Tibial nerve (tissue), 3 donors: ENCODE results near the gene CDCA3.

Experiments
- POLR2A ChIP-seq, 2 donors: fragments of 450-650 bp; IDR thresholded peaks; one replicate each; pipeline ENCODE4 v1.6.1; 2017; ENCODE audit warnings: antibody characterized with exemption in 2 of 2, mild to moderate bottlenecking in 2 of 2, moderate library complexity in 2 of 2
- TF ChIP-seq, protein P1 (sequence below), 5 experiments: fragments of 200-600 bp in 3 of 5; fragments of 450-650 bp in 2 of 5; sonication (generic) in 3 of 5; IDR thresholded peaks; one replicate each; pipeline ENCODE4 v1.5.1; 2016 to 2019; ENCODE audit warnings: antibody characterized with exemption in 5 of 5, mild to moderate bottlenecking in 3 of 5, moderate library complexity in 2 of 5

- TF ChIP-seq, protein P1, sequence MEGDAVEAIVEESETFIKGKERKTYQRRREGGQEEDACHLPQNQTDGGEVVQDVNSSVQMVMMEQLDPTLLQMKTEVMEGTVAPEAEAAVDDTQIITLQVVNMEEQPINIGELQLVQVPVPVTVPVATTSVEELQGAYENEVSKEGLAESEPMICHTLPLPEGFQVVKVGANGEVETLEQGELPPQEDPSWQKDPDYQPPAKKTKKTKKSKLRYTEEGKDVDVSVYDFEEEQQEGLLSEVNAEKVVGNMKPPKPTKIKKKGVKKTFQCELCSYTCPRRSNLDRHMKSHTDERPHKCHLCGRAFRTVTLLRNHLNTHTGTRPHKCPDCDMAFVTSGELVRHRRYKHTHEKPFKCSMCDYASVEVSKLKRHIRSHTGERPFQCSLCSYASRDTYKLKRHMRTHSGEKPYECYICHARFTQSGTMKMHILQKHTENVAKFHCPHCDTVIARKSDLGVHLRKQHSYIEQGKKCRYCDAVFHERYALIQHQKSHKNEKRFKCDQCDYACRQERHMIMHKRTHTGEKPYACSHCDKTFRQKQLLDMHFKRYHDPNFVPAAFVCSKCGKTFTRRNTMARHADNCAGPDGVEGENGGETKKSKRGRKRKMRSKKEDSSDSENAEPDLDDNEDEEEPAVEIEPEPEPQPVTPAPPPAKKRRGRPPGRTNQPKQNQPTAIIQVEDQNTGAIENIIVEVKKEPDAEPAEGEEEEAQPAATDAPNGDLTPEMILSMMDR (IDR thresholded peaks at IDR 0.05) = no peak
- no peak for TF ChIP-seq POLR2A (IDR thresholded peaks at IDR 0.05)
These were observed 15.3 kb upstream of the CDCA3 start for GRCh38 chr12:6866163-6866919.
